ENCODE measurements around the gene POU2AF2. TPM values are rescaled to one million over a fixed set of nuclear protein-coding genes. Genes with fewer than 3 reads are reported as not detected.
"Not testable (repeated sequence)": the region's sequence is repeated elsewhere in the genome, so short reads cannot be mapped to it uniquely, and the experiment has no call there.

POU2AF2 gene
- polyA plus RNA-seq, 6 donors from 2014 or later = not detected

- H3K9me3 Mint-ChIP-seq; H3K4me3 Mint-ChIP-seq; ATAC-seq (ENCODE audit: low read depth in 2 of 2); H3K27ac Mint-ChIP-seq; H3K36me3 Mint-ChIP-seq; DNase-seq: not testable (repeated sequence)
- Mint-ChIP-seq H3K27me3 (peaks cover 0 to 14% (median 5%) of the 10 kb centered on the region in 3 donors), H3K4me1 (peaks cover 9 to 12% (median 10%) of the 10 kb centered on the region in 3 donors)
Observed at GRCh38 chr11:111268303-111268702, 22.8 kb downstream of the POU2AF2 start.

- ATAC-seq (ENCODE audit: low read depth in 2 of 2) = no peak
- H3K36me3 Mint-ChIP-seq = no peaks in the 10 kb centered on the region
- H3K4me3 Mint-ChIP-seq = no peak overlapping the region
- H3K27ac Mint-ChIP-seq = no peak overlapping the region
- peaks cover 9 to 12% (median 10%) of the 10 kb centered on the region in 3 donors for H3K4me1 Mint-ChIP-seq
- no peaks in the 10 kb centered on the region for H3K9me3 Mint-ChIP-seq
- no peak for DNase-seq
- H3K27me3 Mint-ChIP-seq = peaks cover 3 to 9% (median 5%) of the 10 kb centered on the region in 3 donors
Observed at GRCh38 chr11:111269146-111269868, 23.8 kb downstream of the POU2AF2 start.

GRCh38 chr11:111272420-111272819 is 26.9 kb downstream of the POU2AF2 start:
- H3K4me1 Mint-ChIP-seq = peaks cover 9 to 12% (median 10%) of the 10 kb centered on the region in 3 donors
- H3K9me3 Mint-ChIP-seq = no peaks in the 10 kb centered on the region
- peak overlapping the region in 1 of 6 donors; percentile 4 for H3K27ac Mint-ChIP-seq
- peaks cover 5 to 18% (median 14%) of the 10 kb centered on the region in 3 donors for H3K27me3 Mint-ChIP-seq
- H3K36me3 Mint-ChIP-seq = no peaks in the 10 kb centered on the region
- no peak overlapping the region for H3K4me3 Mint-ChIP-seq
- ATAC-seq (ENCODE audit: low read depth in 2 of 2) (peak in 1 of 2 donors; percentile 46), DNase-seq (no peak)

- no peaks in the 10 kb centered on the region for H3K36me3 Mint-ChIP-seq
- DNase-seq (no peak), ATAC-seq (ENCODE audit: low read depth in 2 of 2) (no peak)
- H3K4me1 Mint-ChIP-seq = peaks cover 8 to 19% (median 12%) of the 10 kb centered on the region in 3 donors
- no peaks in the 10 kb centered on the region for H3K9me3 Mint-ChIP-seq
- no peak overlapping the region for H3K4me3 Mint-ChIP-seq
- H3K27me3 Mint-ChIP-seq = no peaks in the 10 kb centered on the region
- peak overlapping the region in 1 of 6 donors; percentile 56 for H3K27ac Mint-ChIP-seq
Observed at GRCh38 chr11:111282562-111283075, 37.1 kb downstream of the POU2AF2 start.

GRCh38 chr11:111283945-111284481 is 38.5 kb downstream of the POU2AF2 start:
- Mint-ChIP-seq H3K4me1 (peaks cover 8 to 19% (median 12%) of the 10 kb centered on the region in 3 donors), H3K4me3 (peak overlapping the region in 4 of 8 donors; percentile 7 to 70 (median 41)), H3K36me3 (no peaks in the 10 kb centered on the region), H3K27ac (peak overlapping the region in 3 of 6 donors; percentile 26 to 76 (median 27)), H3K27me3 (no peaks in the 10 kb centered on the region), H3K9me3 (no peaks in the 10 kb centered on the region)
- ATAC-seq (ENCODE audit: low read depth in 2 of 2) = peak; percentile 55 to 72
- DNase-seq = no peak

- Mint-ChIP-seq H3K27ac (no peak overlapping the region), H3K36me3 (no peaks in the 10 kb centered on the region), H3K4me3 (peak overlapping the region in 1 of 8 donors; percentile 59), H3K27me3 (no peaks in the 10 kb centered on the region), H3K9me3 (no peaks in the 10 kb centered on the region), H3K4me1 (peaks cover 8 to 19% (median 12%) of the 10 kb centered on the region in 3 donors)
- ATAC-seq (ENCODE audit: low read depth in 2 of 2) (no peak), DNase-seq (no peak)
Observed at GRCh38 chr11:111285189-111286091, 39.9 kb downstream of the POU2AF2 start.

GRCh38 chr11:111291764-111292163 is 46.2 kb downstream of the POU2AF2 start:
- no peak overlapping the region for H3K4me3 Mint-ChIP-seq
- H3K36me3 Mint-ChIP-seq = no peaks in the 10 kb centered on the region
- no peak overlapping the region for H3K27ac Mint-ChIP-seq
- H3K27me3 Mint-ChIP-seq = peaks cover 5 to 8% (median 8%) of the 10 kb centered on the region in 3 donors
- peaks cover 0 to 5% (median 0%) of the 10 kb centered on the region in 7 donors for H3K9me3 Mint-ChIP-seq
- peaks cover 0 to 9% (median 7%) of the 10 kb centered on the region in 3 donors for H3K4me1 Mint-ChIP-seq
- ATAC-seq (ENCODE audit: low read depth in 2 of 2) = no peak
- DNase-seq = no peak

GRCh38 chr11:111292408-111292807 is 46.9 kb downstream of the POU2AF2 start:
- H3K27me3 Mint-ChIP-seq = peaks cover 9 to 14% (median 13%) of the 10 kb centered on the region in 3 donors
- peaks cover 3 to 12% (median 9%) of the 10 kb centered on the region in 3 donors for H3K4me1 Mint-ChIP-seq
- ATAC-seq (ENCODE audit: low read depth in 2 of 2); H3K9me3 Mint-ChIP-seq; DNase-seq; H3K27ac Mint-ChIP-seq; H3K36me3 Mint-ChIP-seq: not testable (repeated sequence)
- H3K4me3 Mint-ChIP-seq = peak overlapping the region in 1 of 8 donors; percentile 22

GRCh38 chr11:111296196-111296595 is 50.7 kb downstream of the POU2AF2 start:
- DNase-seq (no peak), ATAC-seq (ENCODE audit: low read depth in 2 of 2) (no peak)
- Mint-ChIP-seq H3K9me3 (peaks cover 0 to 5% (median 0%) of the 10 kb centered on the region in 7 donors), H3K36me3 (no peaks in the 10 kb centered on the region), H3K4me1 (peaks cover 18 to 39% (median 27%) of the 10 kb centered on the region in 3 donors), H3K4me3 (peak overlapping the region in 2 of 8 donors; percentile 64 to 68), H3K27me3 (peaks cover 9 to 24% (median 17%) of the 10 kb centered on the region in 3 donors), H3K27ac (no peak overlapping the region)

GRCh38 chr11:111297696-111298095 is 52.2 kb downstream of the POU2AF2 start:
- Mint-ChIP-seq H3K36me3 (no peaks in the 10 kb centered on the region), H3K4me1 (peaks cover 28 to 54% (median 42%) of the 10 kb centered on the region in 3 donors), H3K4me3 (peak overlapping the region; percentile 60 to 89 (median 79)), H3K27me3 (peaks cover 9 to 24% (median 17%) of the 10 kb centered on the region in 3 donors), H3K9me3 (no peaks in the 10 kb centered on the region), H3K27ac (no peak overlapping the region)
- DNase-seq (no peak), ATAC-seq (ENCODE audit: low read depth in 2 of 2) (no peak)

- H3K4me1 Mint-ChIP-seq = peaks cover 28 to 57% (median 46%) of the 10 kb centered on the region in 3 donors
- H3K4me3 Mint-ChIP-seq = peak within 1 kb of the TSS; percentile 60 to 89 (median 82)
- no peaks in the 10 kb centered on the region for H3K9me3 Mint-ChIP-seq
- ATAC-seq (ENCODE audit: low read depth in 2 of 2) = peak; percentile 54 to 55
- no peak within 1 kb of the TSS for H3K27ac Mint-ChIP-seq
- H3K36me3 Mint-ChIP-seq = no peaks in the 10 kb centered on the region
- H3K27me3 Mint-ChIP-seq = peaks cover 9 to 24% (median 17%) of the 10 kb centered on the region in 3 donors
- DNase-seq = no peak
Observed at GRCh38 chr11:111298413-111299100, 53.0 kb downstream of the POU2AF2 start, which contains the start of gene POU2AF3. Gene POU2AF3, plus strand, starts transcription at chr11:111298546. Its CDS starts 36 bp downstream, at chr11:111298582.
